ENCODE measurements around the gene VSIG8. TPM values are rescaled to one million over a fixed set of nuclear protein-coding genes. Genes with fewer than 3 reads are reported as not detected.

VSIG8 gene
- total RNA-seq, 1 experiment from 2014 or later: not detected

- H3K27ac Mint-ChIP-seq: no peak overlapping the region
- TF ChIP-seq ZNF263 (CRISPR knock-in tag; IDR thresholded peaks at IDR 0.05; ENCODE audit: low read depth) (no peak), AR (CRISPR knock-in tag; IDR thresholded peaks at IDR 0.05) (no peak), MLX (CRISPR knock-in tag; IDR thresholded peaks at IDR 0.05) (no peak), SOX15 (CRISPR knock-in tag; IDR thresholded peaks at IDR 0.05) (no peak), ATF6 (CRISPR knock-in tag; IDR thresholded peaks at IDR 0.05) (no peak), RORB (CRISPR knock-in tag; IDR thresholded peaks at IDR 0.05) (no peak), TCF7 (CRISPR knock-in tag; IDR thresholded peaks at IDR 0.05; ENCODE audit: low read depth) (no peak), NR3C1 (CRISPR knock-in tag; conservative IDR thresholded peaks at IDR 0.05; ENCODE audit: low read depth) (no peak), CREM (CRISPR knock-in tag; IDR thresholded peaks at IDR 0.05) (no peak), AFF4 (CRISPR knock-in tag; IDR thresholded peaks at IDR 0.05; ENCODE audit: borderline replicate concordance) (no peak), ZNF219 (CRISPR knock-in tag; IDR thresholded peaks at IDR 0.05; ENCODE audit: borderline replicate concordance) (no peak), ZNF423 (CRISPR knock-in tag; IDR thresholded peaks at IDR 0.05) (no peak), NFATC4 (CRISPR knock-in tag; IDR thresholded peaks at IDR 0.05) (no peak), TP53 (CRISPR knock-in tag; IDR thresholded peaks at IDR 0.05) (no peak), OVOL2 (CRISPR knock-in tag; IDR thresholded peaks at IDR 0.05; ENCODE audit: borderline replicate concordance) (no peak), JAZF1 (CRISPR knock-in tag; IDR thresholded peaks at IDR 0.05) (no peak), TEAD4 (CRISPR knock-in tag; IDR thresholded peaks at IDR 0.05) (no peak)
- TF ChIP-seq, protein P1, sequence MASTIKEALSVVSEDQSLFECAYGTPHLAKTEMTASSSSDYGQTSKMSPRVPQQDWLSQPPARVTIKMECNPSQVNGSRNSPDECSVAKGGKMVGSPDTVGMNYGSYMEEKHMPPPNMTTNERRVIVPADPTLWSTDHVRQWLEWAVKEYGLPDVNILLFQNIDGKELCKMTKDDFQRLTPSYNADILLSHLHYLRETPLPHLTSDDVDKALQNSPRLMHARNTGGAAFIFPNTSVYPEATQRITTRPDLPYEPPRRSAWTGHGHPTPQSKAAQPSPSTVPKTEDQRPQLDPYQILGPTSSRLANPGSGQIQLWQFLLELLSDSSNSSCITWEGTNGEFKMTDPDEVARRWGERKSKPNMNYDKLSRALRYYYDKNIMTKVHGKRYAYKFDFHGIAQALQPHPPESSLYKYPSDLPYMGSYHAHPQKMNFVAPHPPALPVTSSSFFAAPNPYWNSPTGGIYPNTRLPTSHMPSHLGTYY (CRISPR knock-in tag; IDR thresholded peaks at IDR 0.05): no peak
- TF ChIP-seq, protein P2, sequence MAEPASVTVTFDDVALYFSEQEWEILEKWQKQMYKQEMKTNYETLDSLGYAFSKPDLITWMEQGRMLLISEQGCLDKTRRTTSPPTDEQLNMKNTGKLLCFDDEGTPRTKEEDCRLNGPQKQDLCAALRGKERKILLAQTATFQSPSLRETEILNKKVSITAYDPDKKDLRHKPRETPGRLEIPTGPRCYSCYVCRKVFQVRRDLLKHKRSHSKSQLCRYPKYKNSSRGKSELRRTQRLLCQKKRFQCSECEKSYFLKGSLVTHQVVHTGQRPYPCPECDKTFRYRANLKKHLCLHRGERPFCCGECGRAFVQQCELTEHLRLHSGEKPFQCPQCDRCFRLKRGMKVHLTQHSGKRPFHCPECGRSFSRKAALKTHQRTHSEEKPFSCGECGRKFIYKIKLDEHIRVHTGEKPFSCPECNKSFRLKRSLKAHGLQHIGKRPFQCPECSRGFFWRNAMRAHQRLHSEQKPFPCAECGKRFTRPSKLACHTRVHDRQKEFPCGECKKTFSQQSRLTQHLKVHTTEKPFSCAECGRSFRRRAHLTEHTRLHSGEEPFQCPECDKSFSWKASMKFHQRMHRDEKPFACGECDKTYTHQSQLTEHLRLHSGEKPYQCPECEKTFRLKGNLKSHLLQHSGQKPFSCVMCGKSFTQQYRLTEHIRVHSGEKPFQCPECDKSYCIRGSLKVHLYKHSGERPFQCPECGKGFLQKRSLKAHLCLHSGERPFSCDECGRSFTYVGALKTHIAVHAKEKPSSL (CRISPR knock-in tag; conservative IDR thresholded peaks at IDR 0.05): no peak
- H3K4me3 Mint-ChIP-seq: no peak overlapping the region
- H3K4me1 Mint-ChIP-seq: no peaks in the 10 kb centered on the region
- H3K27me3 Mint-ChIP-seq (ENCODE audit: low read depth): peaks cover 2% of the 10 kb centered on the region; the same call in 1 of the 2 replicates
- ChIA-PET CTCF (interaction anchor here (0.5 to 0.9 kb wide), 4 partner anchors 14 to 666 kb away, joined by 3 to 4 read pairs (median 3); no protein-coding TSS in a partner anchor), POLR2A (no interaction called here)
- DNase-seq (ENCODE audit: low spot score): no peak
- H3K9me3 Mint-ChIP-seq: no peaks in the 10 kb centered on the region
- no peaks in the 10 kb centered on the region for H3K36me3 Mint-ChIP-seq
- no peak for ATAC-seq
Measured at GRCh38 chr1:159879136-159879535, 16.7 kb upstream of the VSIG8 start.
